RWPE1 (cell line): Measurements from ENCODE around the gene KIF15.

Source experiments
- CTCF ChIA-PET: fragments of 350-600 bp; sonication (Branson Sonifier 250); formaldehyde crosslinking; extraction: SDS; loops from one replicate; lab custom pipeline; 2021; lab: Yijun Ruan, JAX
- POLR2A ChIA-PET: fragments of 400-600 bp; formaldehyde crosslinking; extraction: SDS; loops from one replicate; lab custom pipeline; 2020; ENCODE audit warnings: antibody characterized with exemption; ENCODE audit not compliant: low non-redundant PET; lab: Yijun Ruan, JAX
- DNase-seq: peaks from one replicate; pipeline ENCODE4 v3.0.0; 2012; ENCODE audit warnings: low spot score
- H3K27ac ChIP-seq: fragments of 450-650 bp; 2 replicates; pipeline ENCODE4 v1.5.1; 2017
- CTCF ChIP-seq: fragments of 450-650 bp; conservative IDR thresholded peaks from 2 replicates; pipeline ENCODE4 v1.5.1; 2017; ENCODE audit warnings: low read depth, mild to moderate bottlenecking

The KIF15 gene

DNA sequence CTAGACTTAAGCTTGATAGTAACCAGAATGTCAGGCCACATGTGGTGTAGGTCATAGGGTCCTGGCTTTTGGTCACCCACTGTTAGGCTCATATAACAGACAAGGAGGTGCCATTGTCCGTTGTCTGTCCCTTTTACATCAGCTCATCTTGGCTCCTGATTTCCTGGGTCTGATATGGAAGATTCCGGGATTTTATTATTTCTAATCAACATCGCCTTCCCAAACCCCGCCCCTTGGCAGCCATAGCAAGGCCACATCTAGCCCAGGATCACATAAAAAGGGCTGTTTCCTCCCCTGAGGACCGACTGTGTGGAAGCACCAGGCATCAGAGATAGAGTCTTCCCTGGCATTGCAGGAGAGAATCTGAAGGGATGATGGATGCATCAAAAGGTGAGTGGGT, 112.7 kb downstream of the KIF15 start, which contains the start of gene TGM4:
Gene TGM4, plus strand, starts transcription at position 301 of the 400 bp plus-strand sequence. Its CDS starts 71 bp downstream, at position 372.
- CTCF ChIA-PET, result no interaction called here
- no peak within 1 kb of the TSS for H3K27ac ChIP-seq
- POLR2A ChIA-PET, result no interaction called here
- no peak for TF ChIP-seq CTCF
- DNase-seq, result no peak

- no peak overlapping the region for H3K27ac ChIP-seq
- POLR2A ChIA-PET, result no interaction called here
- DNase-seq, result no peak
- TF ChIP-seq CTCF, result no peak
- CTCF ChIA-PET, result no interaction called here
These were observed 114.0 kb downstream of the KIF15 start for GRCh38 chr3:44875596-44875995.

GRCh38 chr3:44877333-44877732, 115.7 kb downstream of the KIF15 start:
- ChIA-PET POLR2A (no interaction called here), CTCF (no interaction called here)
- no peak for TF ChIP-seq CTCF
- DNase-seq, result no peak
- H3K27ac ChIP-seq, result no peak overlapping the region

DNA sequence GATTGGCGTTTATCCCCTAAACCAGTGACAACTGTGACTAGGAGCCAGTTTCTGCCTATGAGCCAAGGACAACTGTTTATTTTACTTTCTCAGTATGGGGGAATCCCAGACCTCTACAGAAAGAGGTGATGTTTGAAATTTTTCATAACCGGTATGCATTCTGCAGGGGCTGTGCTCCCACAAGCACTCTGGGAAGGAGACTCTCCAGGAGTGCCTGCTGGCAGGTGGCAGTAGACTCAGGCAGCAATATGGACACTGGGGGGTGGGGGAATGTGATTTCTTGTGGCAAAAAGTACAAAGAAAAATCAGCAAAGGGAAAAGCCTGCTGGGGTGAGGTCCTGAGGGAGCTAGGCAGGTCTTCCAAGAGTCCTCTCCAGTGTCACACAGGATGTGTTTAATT, 118.7 kb downstream of the KIF15 start:
- ChIA-PET POLR2A (no interaction called here), CTCF (no interaction called here)
- no peak for DNase-seq
- no peak for TF ChIP-seq CTCF
- H3K27ac ChIP-seq, result no peak overlapping the region

DNA sequence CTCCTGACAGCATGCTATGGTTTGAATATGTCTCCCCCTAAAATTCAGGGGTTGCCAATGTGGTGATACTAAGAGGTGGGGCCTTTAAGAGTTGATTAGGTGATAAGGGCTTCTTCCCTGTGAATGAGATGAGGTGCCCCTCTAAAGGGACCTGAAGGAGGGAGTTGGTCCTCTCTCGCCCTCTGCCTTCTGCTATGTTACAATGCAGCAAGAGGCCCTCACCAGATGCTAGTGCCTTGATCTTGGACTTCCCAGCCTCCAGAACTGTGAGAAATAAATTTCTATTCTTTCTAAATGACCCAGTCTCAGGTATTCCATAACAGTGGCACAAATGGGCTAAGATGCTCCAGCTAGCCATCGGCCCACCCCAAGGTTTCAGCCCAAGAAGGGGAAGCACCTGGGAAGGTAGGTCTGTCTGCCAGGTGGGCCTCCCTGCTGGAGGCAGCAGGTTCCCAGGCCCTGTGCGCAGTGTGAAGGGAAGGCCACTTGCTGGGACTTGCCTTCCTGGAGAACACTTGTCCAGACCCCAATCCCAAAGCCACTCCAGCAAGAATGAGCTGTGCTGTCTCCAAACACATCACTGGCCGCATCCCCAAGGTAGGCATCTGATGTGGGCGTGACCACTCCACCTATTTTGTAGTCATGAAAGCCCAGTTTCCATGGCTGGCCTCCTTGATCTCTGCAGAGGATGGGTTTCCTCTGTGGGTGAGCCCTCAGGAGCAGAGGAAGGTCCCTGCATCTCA, 121.8 kb downstream of the KIF15 start:
- ChIA-PET CTCF (no interaction called here), POLR2A (no interaction called here)
- no peak for DNase-seq
- TF ChIP-seq CTCF, result no peak
- H3K27ac ChIP-seq, result peak overlapping the region; percentile 99

GRCh38 chr3:44883999-44884431, 122.4 kb downstream of the KIF15 start:
- ChIA-PET CTCF (no interaction called here), POLR2A (no interaction called here)
- no peak for TF ChIP-seq CTCF
- peak overlapping the region; percentile 99 for H3K27ac ChIP-seq
- DNase-seq, result peak; percentile 82
